ENCODE measurements around the gene C6orf15. TPM values are rescaled to one million over a fixed set of nuclear protein-coding genes. Genes with fewer than 3 reads are reported as not detected.

C6orf15 gene
- 2.3 and 3.4 TPM in 2 replicates for total RNA-seq (2014; rRNA removed; shearing (Covaris generic))

DNA sequence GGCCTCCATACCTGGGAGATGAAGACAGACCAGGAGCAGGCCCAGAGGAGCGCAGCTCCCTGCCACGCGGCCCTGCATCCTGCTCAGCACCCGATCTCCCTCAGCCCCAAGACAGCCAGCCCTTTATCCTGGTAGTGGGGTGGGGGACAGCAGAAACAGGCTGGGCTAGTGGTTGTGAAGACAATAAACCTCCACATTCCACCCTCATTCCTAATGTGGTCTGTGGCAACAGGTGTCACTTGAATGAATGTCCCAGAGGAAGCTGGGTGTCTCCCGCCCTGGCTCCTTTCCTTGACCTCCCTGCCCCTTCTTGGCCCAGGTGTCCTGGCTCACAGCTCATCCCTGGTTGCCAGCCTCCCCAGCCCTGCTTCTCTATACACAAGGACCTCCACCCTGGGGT is at the start of gene C6orf15:
Gene C6orf15 (minus strand): TSS at position 98 of the 400 bp plus-strand sequence. CDS start 20 bp downstream, at position 78.
- Histone ChIP-seq H3K4me3 (no peak within 1 kb of the TSS), H3K9me3 (replicated peaks) (no peaks in the 10 kb centered on the region), H3K27ac (peak within 1 kb of the TSS; percentile 53), H3K36me3 (no peaks in the 10 kb centered on the region), H3K27me3 (no peaks in the 10 kb centered on the region), H3K4me1 (peaks cover 49% of the 10 kb centered on the region)
- peak; percentile 79 to 81 for DNase-seq

DNA sequence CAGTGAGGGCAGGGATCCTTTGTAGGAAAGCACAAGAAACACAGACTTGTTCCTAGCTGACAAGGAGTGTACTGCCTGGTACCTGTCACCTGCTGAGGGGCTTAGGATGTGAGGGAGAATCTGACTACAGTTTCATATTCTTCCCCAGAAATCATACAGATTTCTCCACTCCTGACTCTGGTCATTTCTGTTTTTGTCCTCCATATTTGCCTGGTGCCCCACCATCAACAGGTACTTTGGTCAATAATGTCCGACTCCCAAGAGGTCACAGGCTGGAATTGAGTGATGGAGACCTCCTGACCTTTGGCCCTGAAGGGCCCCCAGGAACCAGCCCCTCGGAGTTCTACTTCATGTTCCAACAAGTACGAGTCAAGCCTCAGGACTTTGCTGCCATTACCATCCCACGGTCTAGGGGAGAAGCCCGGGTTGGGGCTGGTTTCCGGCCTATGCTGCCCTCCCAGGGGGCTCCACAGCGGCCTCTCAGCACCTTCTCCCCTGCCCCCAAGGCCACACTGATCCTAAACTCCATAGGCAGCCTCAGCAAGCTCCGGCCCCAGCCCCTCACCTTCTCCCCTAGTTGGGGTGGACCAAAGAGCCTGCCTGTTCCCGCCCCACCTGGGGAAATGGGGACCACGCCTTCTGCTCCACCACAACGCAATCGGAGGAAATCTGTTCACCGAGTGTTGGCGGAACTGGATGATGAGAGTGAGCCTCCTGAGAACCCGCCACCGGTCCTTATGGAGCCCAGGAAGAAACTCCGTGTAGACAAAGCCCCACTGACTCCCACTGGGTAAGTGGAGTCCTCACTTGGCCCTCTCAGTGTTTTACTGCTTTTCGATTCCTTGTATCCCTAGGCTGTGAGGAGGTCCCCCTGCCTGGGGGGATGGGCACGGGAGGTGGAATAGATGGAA is 49.1 kb upstream of the C6orf15 start:
- Histone ChIP-seq H3K36me3 (peaks cover 23% of the 10 kb centered on the region), H3K4me3 (no peak overlapping the region), H3K27me3 (no peaks in the 10 kb centered on the region), H3K9me3 (replicated peaks) (no peaks in the 10 kb centered on the region), H3K27ac (no peak overlapping the region), H3K4me1 (peaks cover 2% of the 10 kb centered on the region; the same call in 1 of the 2 replicates)
- DNase-seq = no peak

DNA sequence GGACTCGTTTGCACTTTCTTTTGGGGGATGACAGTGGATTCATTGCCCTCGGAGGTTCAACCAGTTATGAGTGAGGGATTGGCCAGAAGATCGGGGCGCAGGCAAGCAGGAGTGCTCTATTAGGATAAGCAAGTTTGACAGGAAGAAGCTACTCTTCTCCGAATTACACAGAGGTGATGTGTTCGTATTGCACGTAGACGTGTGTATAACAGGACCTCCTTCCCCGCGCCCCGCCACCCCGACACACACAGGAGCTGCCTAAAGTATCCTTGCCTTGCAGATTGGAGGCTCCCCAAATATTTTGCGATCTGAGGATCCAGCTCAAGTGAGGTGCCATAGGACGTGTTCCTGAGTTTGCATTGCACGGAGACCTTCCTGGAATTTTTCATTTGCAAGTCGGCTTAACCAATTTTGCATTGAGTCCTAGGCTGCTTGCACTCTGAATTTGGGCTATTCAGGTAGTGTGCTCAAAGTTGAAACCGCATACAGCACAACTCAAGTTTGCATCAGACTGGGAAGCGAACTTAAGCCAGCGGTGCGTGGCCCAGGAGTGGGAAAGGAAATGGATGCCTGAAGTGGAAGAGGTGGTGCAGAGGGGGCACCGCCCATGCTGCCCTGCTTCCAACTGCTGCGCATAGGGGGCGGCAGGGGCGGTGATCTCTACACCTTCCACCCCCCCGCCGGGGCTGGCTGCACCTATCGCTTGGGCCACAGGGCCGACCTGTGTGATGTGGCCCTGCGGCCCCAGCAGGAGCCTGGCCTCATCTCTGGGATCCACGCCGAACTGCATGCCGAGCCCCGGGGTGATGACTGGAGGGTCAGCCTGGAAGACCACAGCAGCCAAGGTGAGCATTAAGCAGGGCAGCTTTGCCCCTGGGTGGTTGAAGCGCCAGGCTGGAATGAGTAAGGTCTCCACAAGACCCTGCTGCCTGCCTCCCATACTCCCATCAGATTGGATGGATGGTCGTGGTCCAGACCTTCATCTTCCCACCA is 46.8 kb upstream of the C6orf15 start:
- H3K36me3 ChIP-seq = peaks cover 24% of the 10 kb centered on the region
- peaks cover 2% of the 10 kb centered on the region; the same call in 1 of the 2 replicates for H3K4me1 ChIP-seq
- no peaks in the 10 kb centered on the region for H3K27me3 ChIP-seq
- peak overlapping the region; percentile 50; the same call in 1 of the 2 replicates for H3K27ac ChIP-seq
- peak overlapping the region; percentile 66 for H3K4me3 ChIP-seq
- H3K9me3 ChIP-seq (replicated peaks) = no peaks in the 10 kb centered on the region
- peak in 1 of 2 experiments; percentile 34 for DNase-seq

DNA sequence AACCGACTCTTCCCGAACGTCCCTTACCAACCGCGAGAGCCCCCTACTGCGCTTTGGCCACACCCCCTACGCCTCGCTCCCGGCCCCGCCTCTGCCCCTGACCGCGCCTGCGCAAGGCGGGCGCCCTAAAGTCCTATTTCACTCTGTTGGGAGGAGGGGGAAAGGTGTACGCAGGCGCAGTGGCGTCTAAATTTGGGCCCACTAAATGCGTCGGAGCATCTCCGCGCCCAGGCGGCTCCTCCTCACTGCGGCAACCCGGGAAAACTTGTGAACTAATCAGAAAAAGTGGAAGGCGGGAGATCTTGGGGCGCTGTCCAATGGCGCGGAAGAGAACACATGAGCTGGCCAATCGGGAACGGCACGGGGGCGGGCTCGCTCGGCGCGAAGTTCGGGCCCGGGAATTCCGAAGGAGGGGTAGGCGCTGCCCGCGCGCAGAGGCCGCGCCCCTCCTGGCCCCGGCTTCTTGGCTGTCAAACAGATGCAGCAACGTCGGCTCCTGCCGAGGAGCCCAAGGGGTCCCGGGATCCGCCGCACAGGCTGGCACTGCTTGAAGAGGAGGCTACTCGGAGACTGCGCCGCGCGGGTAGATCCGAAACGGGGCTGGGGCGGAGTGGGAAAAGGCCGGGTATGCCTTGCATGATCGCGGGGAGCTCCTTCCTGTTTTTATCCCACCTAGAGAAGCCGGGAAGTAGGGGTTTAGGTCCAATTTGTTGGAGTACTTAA is 45.9 kb upstream of the C6orf15 start, which contains the start of gene TCF19:
Gene TCF19 (plus strand): TSS at position 450 of the 723 bp plus-strand sequence. CDS start 881 bp downstream, outside the sequence.
- H3K9me3 ChIP-seq (replicated peaks) = no peaks in the 10 kb centered on the region
- peaks cover 2% of the 10 kb centered on the region; the same call in 1 of the 2 replicates for H3K4me1 ChIP-seq
- DNase-seq = peak; percentile 98 to 99
- peaks cover 21% of the 10 kb centered on the region for H3K36me3 ChIP-seq
- H3K27ac ChIP-seq = peak within 1 kb of the TSS; percentile 50
- H3K4me3 ChIP-seq = peak within 1 kb of the TSS; percentile 66
- no peaks in the 10 kb centered on the region for H3K27me3 ChIP-seq

GRCh38 chr6:31157513-31158139 is 45.3 kb upstream of the C6orf15 start, which contains the start of gene CCHCR1:
Gene CCHCR1, minus strand, starts transcription at chr6:31157802. Its CDS starts 202 bp downstream, at chr6:31157600.
- peaks cover 2% of the 10 kb centered on the region; the same call in 1 of the 2 replicates for H3K4me1 ChIP-seq
- peak within 1 kb of the TSS; percentile 66 for H3K4me3 ChIP-seq
- peaks cover 14% of the 10 kb centered on the region for H3K36me3 ChIP-seq
- no peaks in the 10 kb centered on the region for H3K9me3 ChIP-seq (replicated peaks)
- H3K27me3 ChIP-seq = no peaks in the 10 kb centered on the region
- peak within 1 kb of the TSS; percentile 50 for H3K27ac ChIP-seq
- DNase-seq = peak in 1 of 2 experiments; percentile 28

GRCh38 chr6:31156641-31157040 is 44.3 kb upstream of the C6orf15 start:
- Histone ChIP-seq H3K4me1 (peaks cover 2% of the 10 kb centered on the region; the same call in 1 of the 2 replicates), H3K27ac (no peak overlapping the region), H3K27me3 (no peaks in the 10 kb centered on the region), H3K9me3 (replicated peaks) (no peaks in the 10 kb centered on the region), H3K4me3 (no peak overlapping the region), H3K36me3 (peaks cover 8% of the 10 kb centered on the region)
- no peak for DNase-seq

- Histone ChIP-seq H3K9me3 (replicated peaks) (no peaks in the 10 kb centered on the region), H3K4me1 (peaks cover 2% of the 10 kb centered on the region; the same call in 1 of the 2 replicates), H3K4me3 (no peak overlapping the region), H3K27me3 (no peaks in the 10 kb centered on the region), H3K36me3 (peaks cover 5% of the 10 kb centered on the region), H3K27ac (no peak overlapping the region)
- DNase-seq = no peak
Observed at GRCh38 chr6:31154436-31154835, 42.1 kb upstream of the C6orf15 start.

DNA sequence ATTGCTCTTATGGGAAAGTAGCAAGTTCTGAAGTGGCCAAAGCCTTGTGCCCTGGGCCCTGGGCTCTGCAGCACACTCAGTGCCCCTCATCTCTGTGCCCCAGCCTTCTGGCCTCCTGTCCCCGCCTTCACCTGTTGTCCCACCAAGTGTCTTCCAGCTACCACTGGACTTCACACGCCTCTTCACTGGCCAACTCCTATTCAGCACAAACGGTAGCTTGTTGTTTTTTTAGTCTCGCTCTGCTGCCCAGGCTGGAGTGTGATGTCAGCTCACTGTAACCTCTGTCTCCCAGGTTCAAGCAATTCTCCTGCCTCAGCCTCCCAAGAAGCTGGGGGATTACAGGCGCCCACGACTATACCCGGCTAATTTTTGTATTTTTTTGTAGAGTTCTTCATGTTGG is 40.4 kb upstream of the C6orf15 start:
- Histone ChIP-seq H3K36me3 (peaks cover 5% of the 10 kb centered on the region), H3K27ac (no peak overlapping the region), H3K27me3 (no peaks in the 10 kb centered on the region), H3K4me3 (no peak overlapping the region), H3K4me1 (peaks cover 2% of the 10 kb centered on the region; the same call in 1 of the 2 replicates), H3K9me3 (replicated peaks) (no peaks in the 10 kb centered on the region)
- DNase-seq = no peak

DNA sequence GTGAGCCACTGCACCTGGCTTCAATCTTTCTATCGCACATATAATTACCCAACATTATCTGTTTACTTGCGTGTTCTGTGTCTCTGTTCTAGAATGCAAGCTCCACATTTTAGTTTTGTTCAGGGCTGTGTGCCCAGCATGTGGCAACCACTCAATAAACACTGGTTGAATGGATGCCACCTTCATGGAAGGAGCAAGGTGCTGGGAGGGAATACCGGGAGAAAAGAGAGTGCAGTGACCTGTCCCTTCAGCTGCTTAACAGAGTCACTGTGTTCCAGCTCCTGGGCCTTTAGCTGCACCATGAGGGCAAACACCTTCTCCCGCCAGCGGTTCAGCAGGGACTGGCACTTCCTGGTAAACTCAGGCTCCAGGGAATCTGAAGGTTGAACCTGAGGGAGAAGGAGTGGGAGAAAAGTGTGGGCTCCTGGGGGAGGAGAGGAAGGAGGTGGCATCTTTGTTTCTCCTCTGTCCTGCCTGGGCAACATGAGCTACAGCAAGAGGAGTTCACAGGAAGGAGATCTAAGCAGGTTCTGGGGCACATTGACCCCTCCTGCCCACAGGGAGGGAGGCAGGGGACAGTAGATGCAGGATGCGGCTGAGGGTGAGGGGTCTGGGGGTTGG is 37.6 kb upstream of the C6orf15 start:
- DNase-seq = no peak
- H3K36me3 ChIP-seq = peaks cover 2% of the 10 kb centered on the region; the same call in 1 of the 2 replicates
- no peaks in the 10 kb centered on the region for H3K27me3 ChIP-seq
- no peaks in the 10 kb centered on the region for H3K4me1 ChIP-seq
- H3K27ac ChIP-seq = no peak overlapping the region
- no peak overlapping the region for H3K4me3 ChIP-seq
- H3K9me3 ChIP-seq (replicated peaks) = no peaks in the 10 kb centered on the region

DNA sequence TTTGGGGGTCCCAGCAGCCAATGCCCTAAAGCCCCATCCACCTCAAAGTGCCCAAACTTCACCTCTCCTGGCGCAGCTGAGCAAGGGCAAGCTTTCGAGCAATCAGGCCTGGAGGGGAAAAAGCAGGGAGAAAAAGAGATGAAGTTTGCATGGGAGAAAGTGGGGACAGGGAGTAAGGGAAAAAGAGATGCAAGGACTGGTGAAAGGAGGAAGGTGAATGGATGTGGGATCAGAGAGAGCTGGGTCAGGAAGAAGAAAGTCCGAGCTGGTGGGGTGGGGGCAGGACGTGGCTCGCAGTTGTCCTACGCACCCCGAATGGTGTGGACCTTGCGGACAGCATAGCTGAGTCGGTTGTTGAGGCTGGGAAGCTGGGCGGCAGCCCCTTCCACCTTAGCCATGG is 33.0 kb upstream of the C6orf15 start:
- DNase-seq = no peak
- Histone ChIP-seq H3K36me3 (0 out of 2 replicates have a peak, but pooled peaks cover 6% of the 10 kb centered on the region), H3K4me1 (peaks cover 20% of the 10 kb centered on the region), H3K9me3 (replicated peaks) (no peaks in the 10 kb centered on the region), H3K4me3 (no peak overlapping the region), H3K27me3 (no peaks in the 10 kb centered on the region), H3K27ac (no peak overlapping the region)

- Histone ChIP-seq H3K27ac (no peak overlapping the region; the same call in 1 of the 2 replicates), H3K27me3 (no peaks in the 10 kb centered on the region), H3K36me3 (0 out of 2 replicates have a peak, but pooled peaks cover 6% of the 10 kb centered on the region), H3K4me3 (no peak overlapping the region), H3K4me1 (peaks cover 20% of the 10 kb centered on the region), H3K9me3 (replicated peaks) (no peaks in the 10 kb centered on the region)
- no peak for DNase-seq
Observed at GRCh38 chr6:31144970-31145340, 32.6 kb upstream of the C6orf15 start.

DNA sequence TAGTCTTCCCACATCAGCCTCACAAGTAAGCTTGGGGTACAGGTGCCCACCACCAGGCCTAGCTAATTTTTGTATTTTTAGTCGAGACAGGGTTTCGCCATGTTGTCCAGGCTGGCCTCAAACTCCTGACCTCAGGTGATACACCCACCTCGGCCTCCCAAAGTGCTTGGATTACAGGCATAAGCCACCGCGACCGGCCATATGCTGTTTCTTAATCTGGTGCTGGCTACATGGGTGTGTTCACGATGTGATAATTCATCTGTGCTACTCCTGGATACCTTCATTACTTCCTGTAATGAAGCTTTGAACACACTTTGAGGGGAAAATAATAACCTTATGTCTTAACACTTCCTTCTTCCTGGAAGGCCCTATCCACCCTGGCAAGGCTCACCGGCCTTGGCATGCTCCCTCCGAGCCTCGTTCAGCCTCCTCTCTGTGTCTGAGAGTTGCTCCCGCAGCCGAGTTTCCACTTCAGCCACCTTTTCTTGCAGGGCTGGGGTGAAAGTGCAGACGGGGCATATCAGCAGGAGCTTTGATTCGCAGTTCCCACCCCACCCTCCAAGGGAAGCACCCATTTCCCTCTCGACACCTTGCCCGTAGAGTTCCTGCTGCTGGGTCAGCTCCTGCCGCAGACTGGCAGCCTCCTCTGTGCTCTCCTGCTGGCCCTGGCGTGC is 32.1 kb upstream of the C6orf15 start:
- peaks cover 20% of the 10 kb centered on the region for H3K4me1 ChIP-seq
- no peak for DNase-seq

More for the DNA sequence above, 32.1 kb upstream of the C6orf15 start:
- H3K4me3 ChIP-seq = no peak overlapping the region
- peak overlapping the region; percentile 30; the same call in 1 of the 2 replicates for H3K27ac ChIP-seq
- no peaks in the 10 kb centered on the region for H3K9me3 ChIP-seq (replicated peaks)
- 0 out of 2 replicates have a peak, but pooled peaks cover 6% of the 10 kb centered on the region for H3K36me3 ChIP-seq
- H3K27me3 ChIP-seq = no peaks in the 10 kb centered on the region
